DMS153 treated with DMSO at 0.1 percent for 48 hours (cell line): ENCODE data around the gene OR6Y1.

Source experiments
- DNase-seq: peaks from one replicate; lab custom pipeline; 2025; ENCODE audit not compliant: unreplicated experiment; lab: John Stamatoyannopoulos, UW

OR6Y1 gene

DNA sequence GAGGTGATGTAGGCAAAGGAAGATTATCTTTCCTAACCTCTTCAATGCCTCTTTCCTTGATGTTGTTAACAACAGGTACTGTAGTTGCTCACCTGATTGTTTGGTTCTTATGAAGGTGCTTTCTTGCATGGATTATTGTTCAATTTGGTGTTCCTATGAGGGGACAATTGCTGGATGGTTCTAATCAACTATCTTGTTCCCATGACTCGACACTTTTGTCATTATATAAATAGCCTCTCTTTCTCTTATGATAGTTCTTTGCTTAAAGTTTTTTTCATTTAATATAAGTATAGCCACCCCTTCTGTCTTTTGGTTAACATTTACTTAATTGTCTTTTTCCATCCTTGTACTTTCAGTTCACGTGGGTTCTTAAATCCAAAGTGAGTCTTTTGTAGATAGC lies 46.7 kb downstream of the OR6Y1 start:
- DNase-seq = no peak

DNA sequence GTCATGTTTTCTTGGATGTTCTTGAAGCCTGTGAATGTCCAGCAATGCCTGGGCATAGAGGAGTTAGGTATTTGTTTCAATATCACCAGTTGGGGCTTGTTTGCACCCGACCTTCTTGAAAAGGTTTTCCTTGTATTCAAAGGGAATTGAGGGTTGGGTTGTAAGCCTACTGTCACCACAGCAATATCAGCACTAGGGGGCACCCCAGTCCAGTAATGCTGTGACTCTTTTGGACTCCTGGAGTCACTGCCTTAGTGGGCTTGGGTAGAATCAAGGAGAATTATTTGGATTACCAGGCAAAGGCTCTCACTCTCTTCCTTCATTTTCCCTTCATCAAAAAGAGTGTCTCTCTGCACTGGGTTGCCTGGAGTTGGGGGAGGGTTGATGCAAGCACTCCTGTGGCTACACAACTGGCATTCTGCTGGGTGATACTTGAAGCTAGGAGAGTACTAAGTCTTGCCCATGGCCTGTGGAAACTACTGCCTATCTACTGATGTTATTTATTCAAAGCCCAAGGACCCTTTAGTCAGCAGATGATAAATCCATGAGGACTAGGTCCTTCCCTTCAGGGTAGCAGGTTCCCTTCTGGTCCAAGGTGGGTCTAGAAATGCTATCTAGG lies 47.7 kb downstream of the OR6Y1 start:
- DNase-seq = peak; percentile 50

DNA sequence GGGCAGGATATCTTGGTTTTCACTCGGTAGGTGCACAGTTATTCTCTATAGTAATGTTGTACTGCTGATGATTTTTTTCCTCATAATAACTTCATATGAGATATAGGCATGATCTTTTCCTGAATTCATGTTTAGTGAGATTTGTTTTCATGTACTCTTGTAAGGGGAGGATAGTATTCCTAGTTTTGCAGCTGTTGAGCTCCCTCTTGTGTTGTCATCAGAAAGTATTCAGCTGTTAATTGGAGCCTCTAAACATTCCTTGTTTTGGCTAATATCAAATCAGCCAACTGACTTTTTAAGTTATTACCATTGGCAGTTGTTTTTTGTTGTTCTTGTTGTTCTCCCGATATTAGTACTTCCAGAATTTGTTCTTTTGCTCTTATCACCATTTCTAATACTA lies 57.8 kb downstream of the OR6Y1 start:
- peak; percentile 62 for DNase-seq

DNA sequence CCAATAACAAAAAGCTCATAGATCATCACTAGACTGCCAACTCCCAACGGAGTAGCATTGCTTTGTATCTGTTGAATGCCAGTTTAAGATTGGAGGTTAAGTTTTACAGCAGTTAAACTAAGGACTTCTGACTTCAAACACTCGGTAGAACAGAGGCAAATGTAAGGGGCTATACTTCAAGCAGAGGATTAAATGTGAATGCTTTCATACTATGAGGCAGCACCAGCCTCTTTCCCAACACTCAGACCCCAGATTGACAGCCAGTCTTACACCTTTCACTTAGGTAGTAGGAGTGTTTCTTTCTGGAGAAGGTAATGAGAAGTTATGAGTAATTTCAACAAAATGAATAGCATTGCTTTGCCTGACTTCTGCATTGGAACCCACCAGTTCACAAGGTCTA lies 59.4 kb downstream of the OR6Y1 start:
- no peak for DNase-seq
